ENCODE data around the gene TIAM1.
A peak's percentile ranks its signal among the peaks of the same experiment; 100 is the strongest.

The TIAM1 gene

GRCh38 chr21:31286621-31287020 is 57.4 kb downstream of the TIAM1 start:
- DNase-seq (ENCODE audit: low spot score) = no peak

- DNase-seq (ENCODE audit: low spot score) = peak; percentile 61
Measured at GRCh38 chr21:31284797-31285397, 59.2 kb downstream of the TIAM1 start.

GRCh38 chr21:31283025-31283424 is 61.0 kb downstream of the TIAM1 start:
- DNase-seq (ENCODE audit: low spot score) = no peak

GRCh38 chr21:31282095-31282709 is 61.9 kb downstream of the TIAM1 start:
- DNase-seq (ENCODE audit: low spot score) = peak; percentile 65

- DNase-seq (ENCODE audit: low spot score) = no peak
Measured at GRCh38 chr21:31281561-31281960, 62.5 kb downstream of the TIAM1 start.

GRCh38 chr21:31279986-31280385 is 64.1 kb downstream of the TIAM1 start:
- DNase-seq (ENCODE audit: low spot score) = no peak

GRCh38 chr21:31279214-31279613 is 64.8 kb downstream of the TIAM1 start:
- DNase-seq (ENCODE audit: low spot score) = no peak

- DNase-seq (ENCODE audit: low spot score) = no peak
Measured at GRCh38 chr21:31278511-31279130, 65.4 kb downstream of the TIAM1 start.

- DNase-seq (ENCODE audit: low spot score) = no peak
Measured at GRCh38 chr21:31276663-31277062, 67.4 kb downstream of the TIAM1 start.

GRCh38 chr21:31275901-31276300 is 68.2 kb downstream of the TIAM1 start:
- DNase-seq (ENCODE audit: low spot score) = no peak

- DNase-seq (ENCODE audit: low spot score) = no peak
Measured at GRCh38 chr21:31273278-31273677, 70.8 kb downstream of the TIAM1 start.

- DNase-seq (ENCODE audit: low spot score) = no peak
Measured at GRCh38 chr21:31268090-31268489, 76.0 kb downstream of the TIAM1 start.

GRCh38 chr21:31267644-31268043 is 76.4 kb downstream of the TIAM1 start:
- DNase-seq (ENCODE audit: low spot score) = no peak

- no peak for DNase-seq (ENCODE audit: low spot score)
Measured at GRCh38 chr21:31266241-31266640, 77.8 kb downstream of the TIAM1 start.

- no peak for DNase-seq (ENCODE audit: low spot score)
Measured at GRCh38 chr21:31265366-31266013, 78.6 kb downstream of the TIAM1 start.

GRCh38 chr21:31264574-31264973 is 79.5 kb downstream of the TIAM1 start:
- DNase-seq (ENCODE audit: low spot score) = no peak

- no peak for DNase-seq (ENCODE audit: low spot score)
Measured at GRCh38 chr21:31262728-31263127, 81.3 kb downstream of the TIAM1 start.

- DNase-seq (ENCODE audit: low spot score) = no peak
Measured at GRCh38 chr21:31261759-31262158, 82.3 kb downstream of the TIAM1 start.

- peak; percentile 48 for DNase-seq (ENCODE audit: low spot score)
Measured at GRCh38 chr21:31260790-31261189, 83.3 kb downstream of the TIAM1 start.

- no peak for DNase-seq (ENCODE audit: low spot score)
Measured at GRCh38 chr21:31258073-31258472, 86.0 kb downstream of the TIAM1 start.

- no peak for DNase-seq (ENCODE audit: low spot score)
Measured at GRCh38 chr21:31257265-31257664, 86.8 kb downstream of the TIAM1 start.

GRCh38 chr21:31255896-31256295 is 88.2 kb downstream of the TIAM1 start:
- no peak for DNase-seq (ENCODE audit: low spot score)

GRCh38 chr21:31255036-31255435 is 89.0 kb downstream of the TIAM1 start:
- DNase-seq (ENCODE audit: low spot score) = no peak
